Middle frontal gyrus (tissue), 1 donor: ENCODE data around the gene PIP5K1B.

Source experiments
- DNase-seq: peaks from one replicate; pipeline ENCODE4 v3.0.0-alpha.2; 2015; ENCODE audit warnings: low spot score; ENCODE audit errors: extremely low spot score

PIP5K1B gene

DNA sequence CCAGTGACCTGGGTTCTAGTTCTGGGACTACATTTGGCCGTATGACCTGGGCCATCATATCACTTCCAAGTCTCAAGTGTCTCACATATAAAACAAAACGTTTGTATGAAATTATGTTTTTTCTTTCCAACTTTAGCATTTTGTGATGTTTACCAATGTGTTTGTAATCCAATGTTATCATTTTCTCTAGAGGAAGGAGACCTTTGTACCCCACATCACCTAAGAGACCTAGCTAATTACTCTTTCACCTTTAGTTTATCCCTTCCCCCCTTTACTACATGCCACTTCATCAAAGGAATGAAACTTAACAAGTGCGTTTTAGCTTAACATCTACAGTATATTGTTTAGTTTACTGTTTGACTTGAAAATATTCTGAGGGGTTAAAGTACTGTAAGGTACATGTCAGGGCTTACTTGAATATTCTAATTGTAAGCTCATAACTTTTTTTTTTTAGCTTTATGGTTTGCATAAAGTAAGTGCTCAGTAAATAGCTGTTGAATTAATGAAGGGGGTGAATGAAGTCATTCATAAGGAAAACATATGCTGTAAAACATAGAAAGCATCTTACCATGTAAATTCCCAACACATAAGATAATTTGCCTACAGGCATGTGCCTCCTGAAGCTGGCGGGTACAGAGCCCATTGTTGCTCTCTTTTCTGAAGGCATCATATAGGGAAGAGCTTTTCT lies 2.9 kb downstream of the PIP5K1B start:
- DNase-seq: no peak

DNA sequence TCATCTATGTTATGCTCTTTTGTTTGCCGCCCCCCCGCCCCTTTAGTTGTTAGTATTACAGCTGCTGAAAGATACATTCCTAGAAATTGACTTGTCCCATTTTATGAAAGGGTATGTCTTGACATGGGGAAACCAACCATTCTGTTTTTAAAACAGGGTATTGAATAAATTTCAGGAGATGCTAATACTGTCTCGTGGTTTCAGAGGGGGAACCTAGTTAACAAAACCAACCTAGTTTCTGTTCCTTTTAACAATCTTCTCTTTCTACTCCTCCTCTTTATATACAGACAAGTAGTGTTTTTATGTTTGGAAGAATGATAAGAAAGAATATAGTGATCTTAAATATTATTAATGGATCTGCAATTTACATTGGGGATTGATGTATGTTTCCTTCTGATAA lies 3.5 kb downstream of the PIP5K1B start:
- DNase-seq: no peak

DNA sequence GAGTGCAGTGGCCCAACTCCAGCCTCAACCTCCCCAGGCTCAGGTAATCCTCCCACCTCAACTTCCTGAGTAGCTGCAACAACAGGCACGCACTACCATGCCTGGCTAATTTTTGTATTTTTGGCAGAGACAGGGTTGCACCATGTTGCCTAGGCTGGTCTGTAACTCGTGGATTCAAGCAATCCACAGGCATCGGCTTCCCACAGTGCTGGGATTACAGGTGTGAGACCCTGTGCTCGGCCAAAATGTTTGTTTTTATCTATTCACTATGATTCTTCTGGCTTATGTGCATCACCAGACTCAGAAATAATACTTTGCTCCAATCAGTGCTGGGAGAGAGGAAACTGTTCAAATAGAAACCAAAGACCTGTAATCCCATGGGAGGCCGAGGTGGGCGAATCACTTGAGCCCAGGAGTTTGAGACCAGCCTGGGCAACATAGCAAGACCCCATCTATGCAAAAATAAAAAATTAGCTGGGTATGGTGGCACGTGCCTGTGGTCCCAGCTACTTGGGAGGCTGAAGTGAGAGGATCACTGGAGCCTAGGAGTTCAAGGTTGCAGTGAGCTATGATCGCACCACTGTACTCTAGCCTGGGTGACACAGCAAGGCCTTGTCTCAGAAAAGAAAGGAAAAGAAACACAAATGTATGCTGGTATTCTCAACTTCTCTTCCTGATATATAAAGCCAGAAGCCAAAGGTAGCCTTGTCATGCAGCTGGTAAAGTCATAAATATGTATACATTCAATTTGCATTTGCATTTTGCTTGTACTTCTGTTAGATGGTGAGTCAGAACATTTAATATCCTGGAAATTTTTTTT lies 4.5 kb downstream of the PIP5K1B start:
- DNase-seq: no peak

DNA sequence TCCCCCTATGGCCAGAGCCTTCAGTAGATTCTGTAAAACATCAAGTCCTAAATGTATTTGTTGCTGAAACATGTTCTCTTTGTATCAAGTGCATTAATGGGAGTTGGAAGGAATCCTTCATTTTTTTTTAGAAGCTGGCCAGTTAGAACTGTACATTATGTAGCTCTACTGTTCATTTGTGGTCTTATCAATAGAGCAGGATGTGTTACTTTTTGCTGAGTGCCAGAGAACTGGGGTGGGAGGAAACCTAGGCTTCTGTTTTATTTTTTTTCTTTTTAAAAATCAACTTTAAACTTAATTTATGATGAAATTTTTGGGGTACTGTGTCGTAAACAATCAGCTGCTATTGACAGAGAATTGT lies 5.1 kb downstream of the PIP5K1B start:
- no peak for DNase-seq

DNA sequence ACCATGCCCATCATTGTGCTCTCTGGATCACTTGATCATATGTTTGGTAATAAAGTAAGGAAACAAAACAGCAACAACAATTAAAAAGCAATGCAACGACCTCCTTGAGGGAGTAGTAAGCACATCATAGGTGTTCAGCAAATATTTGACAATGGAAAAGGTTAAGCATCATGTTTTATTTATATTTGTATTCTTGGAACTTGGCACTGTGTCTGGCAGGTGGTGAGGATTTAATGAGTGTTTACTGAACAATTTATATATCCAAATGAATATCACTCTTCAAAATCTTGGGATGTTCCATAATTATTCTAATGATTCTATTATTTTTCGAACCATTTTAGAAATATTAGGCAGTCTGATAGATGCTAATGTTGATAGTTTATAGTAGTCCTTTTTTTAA lies 6.2 kb downstream of the PIP5K1B start:
- no peak for DNase-seq

DNA sequence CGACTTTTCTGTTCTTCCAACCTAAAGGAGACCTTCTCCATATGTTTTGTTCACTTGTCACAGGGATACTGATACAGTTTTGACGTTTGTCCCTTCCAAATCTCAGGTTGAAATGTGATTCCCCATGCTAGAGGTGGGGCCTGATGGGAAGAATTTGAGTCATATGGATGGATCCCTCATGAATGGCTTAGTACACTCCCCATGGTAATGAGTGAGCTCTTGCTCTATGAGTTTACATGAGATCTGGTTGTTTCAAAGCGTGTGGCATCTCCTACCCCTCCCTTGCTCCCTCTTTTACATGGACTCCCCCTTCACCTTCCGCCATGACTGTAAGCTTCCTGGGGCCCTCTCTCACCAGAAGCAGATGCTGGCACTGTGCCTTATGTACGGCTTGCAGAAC lies 6.9 kb downstream of the PIP5K1B start:
- no peak for DNase-seq

DNA sequence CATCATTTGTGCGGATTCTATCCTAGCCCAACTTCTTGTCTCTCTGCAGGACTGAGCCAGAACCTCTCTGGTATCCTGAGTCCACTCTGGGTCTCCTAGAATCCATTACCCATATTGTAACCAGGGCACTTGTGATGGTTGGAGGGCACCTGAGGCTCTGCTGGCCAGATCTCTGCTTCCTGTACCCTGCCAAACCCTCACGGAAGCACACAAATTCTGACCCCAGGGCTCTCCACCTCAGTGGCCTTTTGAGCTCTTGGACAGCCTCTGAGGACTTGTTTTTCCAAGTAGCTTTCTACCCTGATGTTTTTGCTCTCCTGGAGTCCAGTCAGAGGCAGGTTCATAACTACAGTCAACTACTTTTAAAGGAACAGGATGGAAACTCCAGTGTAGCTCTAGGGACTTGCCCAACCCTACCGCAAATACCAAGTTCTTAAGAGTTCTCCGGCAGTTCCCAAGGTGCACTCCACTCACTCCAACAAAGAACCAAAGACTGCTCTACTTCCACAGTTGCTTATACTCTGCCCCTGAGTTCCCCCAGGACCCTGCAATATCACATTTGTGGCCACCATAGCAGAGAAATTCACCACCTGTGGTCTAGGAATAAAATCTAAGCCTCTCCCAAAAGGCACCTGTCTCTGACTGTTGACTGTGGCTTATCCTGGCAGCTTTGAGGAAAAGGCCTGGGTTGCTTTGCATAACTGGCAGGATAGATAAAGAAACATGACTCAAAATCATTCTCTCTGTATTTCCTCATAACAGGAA lies 9.6 kb downstream of the PIP5K1B start:
- no peak for DNase-seq

DNA sequence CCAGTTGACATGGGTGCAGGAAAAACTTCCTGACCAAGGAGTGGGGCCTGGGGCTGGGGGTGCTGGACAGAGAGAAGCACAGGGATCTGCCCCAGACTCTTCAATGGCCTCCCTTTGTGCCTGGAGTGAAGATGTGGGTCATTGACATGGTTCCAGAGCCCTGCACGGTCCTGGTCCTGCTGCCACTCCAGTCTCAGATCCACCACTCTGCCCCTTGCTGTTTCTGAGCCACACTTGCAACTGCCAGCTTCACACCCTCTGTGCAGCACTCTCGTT lies 10.1 kb downstream of the PIP5K1B start:
- DNase-seq: no peak

DNA sequence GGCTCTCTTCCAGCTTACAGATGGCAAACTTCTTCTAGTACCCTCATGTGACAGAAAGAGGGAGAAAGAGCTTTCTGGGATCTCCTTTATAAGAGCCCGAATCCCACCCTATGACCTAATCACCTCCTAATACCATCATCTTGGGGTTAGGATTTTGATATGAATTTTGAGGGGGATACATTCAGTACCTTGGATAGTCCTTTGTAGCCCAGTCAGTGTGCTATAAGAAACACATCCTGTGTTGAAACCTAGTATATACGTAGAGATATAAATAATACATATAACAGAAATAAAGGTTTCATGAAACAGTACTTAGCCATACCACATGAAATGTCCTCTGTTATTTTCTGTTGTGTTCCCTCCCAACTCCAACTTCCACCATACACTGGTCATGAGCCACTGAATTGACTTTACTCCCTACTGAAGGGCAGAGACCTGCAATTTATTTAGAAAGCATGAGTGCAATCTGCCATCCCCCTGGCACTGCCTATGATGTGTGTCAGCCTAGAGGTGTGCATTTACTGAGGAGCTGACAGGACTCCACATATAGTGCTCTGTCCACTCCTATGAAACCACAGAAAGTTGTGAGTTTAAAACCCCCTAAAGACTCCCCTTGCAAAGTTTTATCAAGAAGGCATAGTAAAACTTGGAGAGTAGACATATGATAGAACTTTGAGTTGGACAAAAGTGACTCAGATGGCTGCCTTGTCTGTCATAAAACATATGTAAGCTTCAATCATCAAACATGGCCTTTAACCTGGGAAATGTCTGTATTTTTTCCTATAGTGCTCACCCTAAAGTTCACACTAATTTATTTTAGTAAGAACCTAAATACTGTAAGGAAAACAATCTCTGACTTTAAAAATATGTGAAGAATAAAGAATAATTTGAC lies 12.8 kb downstream of the PIP5K1B start:
- no peak for DNase-seq

DNA sequence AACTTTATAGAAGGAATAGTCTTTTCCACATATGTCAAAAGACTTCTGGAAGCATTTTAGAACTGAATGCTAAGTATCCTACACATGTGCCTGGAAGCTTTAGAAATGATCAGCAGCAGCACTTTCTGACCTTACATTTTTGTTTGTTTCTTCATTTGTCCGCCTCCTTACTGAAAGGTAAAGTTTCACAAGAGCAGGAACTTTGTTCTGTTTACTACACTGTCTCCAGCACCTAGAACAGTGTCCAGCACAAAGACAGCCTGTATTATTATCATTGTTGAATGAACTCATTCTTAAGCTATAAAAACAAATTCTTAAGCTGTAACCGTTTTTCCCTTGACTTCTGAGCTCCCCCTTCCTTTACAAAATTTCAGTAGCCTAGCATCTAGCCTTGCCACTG lies 14.8 kb downstream of the PIP5K1B start:
- no peak for DNase-seq

DNA sequence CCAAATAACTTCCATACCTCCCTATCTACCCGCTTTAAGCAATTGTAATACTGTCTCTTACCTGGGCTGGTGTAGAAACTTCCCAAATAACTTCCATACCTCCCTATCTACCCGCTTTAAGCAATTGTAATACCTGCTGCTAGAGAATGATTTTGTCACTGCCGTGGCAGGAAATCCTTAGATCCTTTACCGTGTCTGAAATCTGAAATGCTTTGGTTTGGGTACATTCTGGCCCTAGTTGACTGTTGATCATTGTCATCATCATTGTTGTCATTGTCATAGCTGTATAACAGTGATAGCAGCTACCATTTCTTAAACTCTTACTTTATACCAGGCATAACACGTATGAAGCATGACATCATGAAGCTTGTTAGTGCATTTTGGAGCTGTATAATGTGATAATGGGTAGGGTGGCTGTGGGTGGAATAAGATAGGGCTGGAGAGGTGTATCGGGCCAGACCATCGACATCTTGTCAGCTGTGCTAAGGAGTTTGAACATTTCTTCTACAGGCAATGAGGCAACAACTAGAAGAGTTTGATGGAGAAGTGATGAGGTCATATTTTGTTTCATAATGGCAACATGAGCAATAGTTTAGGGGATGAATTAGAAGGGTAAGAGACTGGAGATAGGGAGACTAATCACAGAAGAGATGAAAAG lies 15.7 kb downstream of the PIP5K1B start:
- no peak for DNase-seq

DNA sequence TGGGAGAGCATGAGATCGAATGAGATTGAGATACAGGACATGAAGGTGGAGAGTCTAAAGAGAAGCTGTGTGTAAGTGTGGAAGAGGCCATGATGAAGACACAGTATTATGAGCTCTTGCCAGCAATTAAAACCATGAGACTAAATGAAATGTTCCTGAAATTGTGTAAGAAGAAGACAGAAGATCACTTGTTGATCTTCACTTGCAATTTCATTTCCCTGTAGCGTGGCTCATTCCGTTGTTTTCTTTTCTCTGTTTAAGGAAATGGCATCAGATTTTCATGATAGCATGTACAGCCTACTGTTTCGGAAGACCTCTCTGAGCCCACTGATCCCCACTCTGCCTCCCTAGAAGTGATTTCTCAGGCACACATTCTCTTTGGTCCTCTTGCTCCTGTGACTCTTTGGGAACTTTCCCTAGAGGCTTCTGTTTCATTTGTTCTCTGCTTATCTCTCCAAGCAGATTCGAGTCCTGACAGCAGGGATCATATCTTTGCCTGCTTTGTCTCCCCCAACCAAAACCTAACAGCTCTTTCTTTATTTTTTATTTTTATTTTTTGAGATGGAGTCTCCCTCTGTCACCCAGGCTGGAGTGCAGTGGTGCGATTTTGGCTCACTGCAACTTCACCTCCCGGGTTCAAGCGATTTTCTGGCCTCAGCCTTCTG lies 16.8 kb downstream of the PIP5K1B start:
- DNase-seq: no peak

DNA sequence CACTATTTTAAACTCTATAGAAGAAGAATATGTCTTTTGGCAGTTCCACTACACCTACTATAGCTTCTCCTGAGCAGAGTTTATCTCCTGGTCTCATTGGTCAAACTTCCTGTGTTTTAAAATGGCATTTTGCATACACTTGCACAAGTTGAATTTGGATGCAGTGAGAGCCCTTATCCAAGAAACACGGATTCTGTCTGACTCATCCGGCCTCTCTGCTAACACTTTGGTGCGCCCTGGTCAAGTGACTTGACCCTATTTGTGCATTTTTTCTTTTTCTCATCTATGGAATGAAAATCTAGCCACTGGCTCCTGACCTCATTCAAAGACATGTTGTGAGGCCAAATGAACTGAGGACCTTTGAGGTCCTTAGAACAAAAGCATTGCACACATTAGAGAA lies 20.0 kb downstream of the PIP5K1B start:
- no peak for DNase-seq

DNA sequence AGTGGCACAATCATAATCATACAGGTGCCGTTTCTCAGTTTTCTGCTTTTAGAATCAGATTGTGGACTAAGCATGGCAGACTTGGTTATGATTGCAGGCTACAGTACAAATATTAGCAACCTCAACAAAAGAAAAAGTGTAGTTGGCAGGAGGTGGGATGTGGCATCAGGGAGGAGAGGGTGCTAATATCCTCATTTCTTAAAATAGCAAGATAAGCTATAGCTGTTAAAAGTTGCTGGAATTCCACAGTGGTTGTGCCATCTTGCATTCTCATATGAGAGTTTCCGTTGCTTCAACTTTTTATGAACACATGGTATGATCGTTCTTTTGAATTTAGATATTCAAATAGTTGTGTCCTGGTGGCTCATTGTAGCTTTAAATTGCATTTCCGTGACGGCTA lies 21.4 kb downstream of the PIP5K1B start:
- no peak for DNase-seq

DNA sequence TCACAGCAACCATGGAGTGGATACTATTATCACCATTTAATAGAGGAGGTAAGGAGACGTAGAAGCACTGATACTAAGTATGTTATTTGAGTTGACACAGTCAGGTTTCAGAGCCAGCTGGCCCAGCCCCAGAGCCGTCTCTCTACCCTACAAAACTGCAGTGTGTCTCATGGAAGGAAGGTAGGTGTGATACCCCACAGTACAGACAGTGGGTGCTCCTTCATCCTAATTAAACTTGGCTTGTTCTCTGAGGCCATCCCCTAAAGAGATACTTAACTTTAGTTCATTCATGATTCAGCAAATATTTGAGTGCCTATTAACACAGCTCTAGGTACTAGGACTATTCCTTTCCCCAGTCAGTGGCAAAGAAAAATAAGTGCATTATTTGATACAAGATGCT lies 22.6 kb downstream of the PIP5K1B start:
- DNase-seq: no peak

DNA sequence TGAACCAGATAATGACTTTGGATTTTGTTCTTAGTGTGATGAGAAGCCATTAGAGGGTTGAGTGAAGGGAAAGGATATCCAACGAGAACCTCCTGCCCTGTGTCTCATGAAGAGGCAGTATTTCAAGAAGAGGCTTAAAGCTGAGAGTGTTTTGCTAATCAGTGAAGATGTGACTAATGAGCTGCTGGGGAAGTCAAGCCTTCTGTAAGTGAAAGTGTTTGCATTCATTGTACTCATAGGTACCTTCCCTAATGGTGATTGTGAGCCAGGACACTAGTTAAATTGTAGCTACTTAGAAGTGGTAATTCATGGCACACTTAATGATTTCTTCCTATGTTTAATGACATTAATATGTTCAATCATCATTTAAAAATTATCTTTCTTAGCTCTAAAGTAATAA lies 23.7 kb downstream of the PIP5K1B start:
- no peak for DNase-seq

DNA sequence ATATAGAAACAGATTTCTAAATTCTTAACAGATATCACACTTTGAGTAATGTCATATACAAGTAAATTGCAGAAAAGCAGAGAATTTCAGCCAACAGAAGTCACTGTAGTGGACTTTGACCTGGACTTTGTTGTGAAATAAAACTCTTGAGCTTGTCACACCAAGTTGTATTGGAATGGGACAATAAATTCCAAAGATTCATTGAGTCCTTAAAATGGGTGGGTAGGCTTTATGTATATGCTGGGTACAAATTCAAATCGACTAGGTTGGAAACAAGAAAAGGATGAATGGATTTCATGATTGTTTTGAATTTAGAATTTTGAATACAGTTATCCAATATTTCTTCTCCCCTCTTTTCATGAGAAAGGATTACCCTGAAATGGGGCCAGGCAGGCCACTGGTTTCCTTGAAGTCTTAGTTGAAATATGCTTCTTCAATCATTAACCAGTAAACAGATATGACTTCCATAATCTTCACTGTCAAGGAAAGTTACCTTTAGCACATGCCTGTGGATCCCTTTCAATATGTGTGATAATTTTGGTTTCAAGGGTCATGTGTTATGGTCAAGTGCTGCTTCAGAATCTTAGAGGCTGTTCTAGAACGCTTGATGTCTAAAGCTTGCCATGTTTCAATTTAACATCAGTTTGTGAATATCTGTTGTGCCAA lies 25.7 kb downstream of the PIP5K1B start:
- no peak for DNase-seq

DNA sequence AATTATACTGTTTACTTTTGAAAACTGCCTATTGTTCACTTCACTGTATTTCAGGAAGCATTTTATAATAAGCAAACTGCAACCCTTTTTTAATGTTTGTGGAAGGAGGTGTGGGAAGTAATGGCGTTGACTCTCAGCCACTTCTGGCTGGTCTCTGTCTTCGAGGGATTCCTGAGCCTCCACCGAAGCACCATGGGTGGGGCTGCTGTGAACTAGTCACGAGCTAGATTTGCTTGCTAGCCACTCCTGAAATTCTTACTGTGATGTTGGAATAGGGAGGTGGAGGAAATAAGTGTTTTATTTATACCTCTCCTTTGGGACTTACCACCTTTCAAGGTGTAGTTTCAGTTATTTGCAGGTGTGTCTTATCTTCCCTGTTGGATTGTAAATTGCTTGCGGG lies 26.8 kb downstream of the PIP5K1B start:
- DNase-seq: no peak

DNA sequence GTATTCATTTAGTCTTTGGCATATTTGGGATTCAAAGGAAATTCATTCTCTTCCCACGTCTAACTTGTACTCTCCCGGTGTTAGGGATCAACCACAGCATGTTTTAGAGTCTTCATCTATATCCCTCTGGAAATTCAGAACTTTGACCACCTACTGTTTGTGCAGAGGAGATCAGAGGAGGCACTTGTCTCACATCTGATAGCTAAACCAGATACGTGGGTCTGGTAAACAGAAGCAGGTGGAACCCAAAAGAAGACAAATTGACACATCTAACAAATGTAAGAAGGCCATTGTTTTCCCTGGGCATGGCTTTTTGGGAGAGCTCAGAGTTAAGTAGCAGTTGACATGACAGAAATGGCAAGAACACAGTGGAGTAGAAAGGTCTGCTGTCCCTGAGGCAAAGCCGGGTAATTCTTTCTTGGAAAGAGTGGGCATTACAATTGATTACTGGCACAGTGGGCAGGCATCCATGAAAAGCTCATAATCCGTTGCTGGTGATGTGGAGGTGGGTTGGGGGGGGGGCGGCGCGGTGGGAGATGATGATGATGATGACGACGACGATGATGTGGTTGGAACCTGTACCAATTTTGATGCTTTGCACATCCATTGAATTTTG lies 27.5 kb downstream of the PIP5K1B start:
- no peak for DNase-seq

DNA sequence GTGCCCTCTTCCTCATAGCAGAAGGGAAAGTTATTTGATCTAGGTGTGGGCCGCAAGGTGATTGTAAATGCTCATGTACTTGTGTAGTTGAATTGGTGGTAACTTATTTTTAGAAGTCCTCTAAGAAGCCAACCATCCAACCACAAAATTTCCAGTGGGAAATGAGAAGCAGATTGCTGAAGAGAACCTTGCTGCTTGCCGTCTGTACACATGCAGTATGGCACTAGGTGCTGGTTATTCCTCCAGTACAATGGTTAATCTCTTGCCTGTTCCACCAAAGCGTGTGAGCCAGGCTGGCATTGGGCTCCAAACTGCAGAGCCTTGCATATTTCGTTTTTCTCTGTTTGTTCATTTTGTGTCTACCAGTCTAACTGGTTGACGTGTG lies 28.0 kb downstream of the PIP5K1B start:
- DNase-seq: no peak
